ENCODE results near the gene SECTM1. TPM values are rescaled to one million over a fixed set of nuclear protein-coding genes. Genes with fewer than 3 reads are reported as not detected.

SECTM1 gene
- total RNA-seq, 1 donor from 2014 or later = 22.2 TPM

DNA sequence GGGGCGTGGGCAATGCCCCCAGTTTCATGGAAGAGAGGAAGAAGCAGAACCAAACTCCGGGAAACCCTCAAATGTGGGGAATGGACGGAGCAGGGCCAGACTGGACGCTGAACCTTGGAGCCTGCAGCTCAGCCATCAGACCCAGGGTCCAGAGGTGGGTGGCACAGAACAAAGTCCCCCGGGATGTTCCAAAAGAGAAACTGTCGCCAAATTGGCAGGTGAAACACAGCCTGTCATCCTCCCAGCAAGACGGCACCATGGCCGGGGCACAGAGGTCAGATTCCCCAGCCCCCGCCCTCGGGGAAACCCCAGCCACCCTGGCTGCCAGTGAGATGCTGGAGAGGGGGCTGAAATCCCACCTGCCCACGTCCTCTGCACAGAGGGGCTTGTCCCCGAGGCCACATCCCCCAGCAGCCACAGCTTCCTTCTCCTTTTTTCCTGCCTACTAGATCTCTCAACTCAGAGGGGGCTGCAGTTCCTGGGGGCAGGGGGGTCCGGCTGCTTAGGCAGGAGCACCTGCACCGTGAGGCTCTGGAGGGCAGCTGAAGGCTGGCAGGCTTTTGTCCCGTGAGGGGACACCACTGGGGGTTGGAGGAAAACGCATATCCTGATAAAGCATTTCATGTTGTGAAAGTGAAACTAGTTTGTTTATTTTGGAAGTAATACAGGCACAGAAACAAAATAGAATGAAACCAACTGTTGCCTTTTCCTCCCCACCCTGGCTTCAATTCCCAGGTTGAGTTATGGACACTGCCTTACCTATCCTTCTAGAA is 1.2 kb upstream of the SECTM1 start:
- intact Hi-C loops (cut with DNase I) = no loop called here
- ATAC-seq (peak; percentile 2), DNase-seq (ENCODE audit: low spot score) (no peak)

DNA sequence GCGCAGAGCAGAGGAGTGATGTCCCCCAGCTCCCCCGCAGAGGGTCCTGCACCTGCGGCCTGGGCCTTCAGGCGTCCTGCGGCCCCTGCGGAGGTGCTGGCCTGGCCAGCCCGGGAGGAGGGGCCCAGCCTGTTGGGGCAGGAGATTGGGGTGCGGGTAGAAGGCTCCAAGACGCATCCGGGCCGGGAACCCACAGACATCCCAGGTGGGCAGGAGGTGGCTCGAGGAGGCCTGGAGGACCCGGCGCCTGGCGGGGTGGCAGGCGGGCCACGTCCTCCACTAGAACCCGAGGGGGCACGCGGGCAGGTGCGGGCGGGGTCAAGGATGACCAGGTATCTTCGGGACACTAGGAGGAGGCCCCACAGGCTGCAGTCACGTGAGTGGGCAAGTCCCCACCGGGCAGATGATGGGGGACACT is 647 bp upstream of the SECTM1 start:
- no peak for ATAC-seq
- intact Hi-C loops (cut with DNase I) = no loop called here
- no peak for DNase-seq (ENCODE audit: low spot score)

- ATAC-seq (peak; percentile 38), DNase-seq (ENCODE audit: low spot score) (peak; percentile 76)
- intact Hi-C loops (cut with DNase I) = no loop called here
Measured at GRCh38 chr17:82332669-82333278, 792 bp downstream of the SECTM1 start.

GRCh38 chr17:82331345-82331939 is 2.1 kb downstream of the SECTM1 start:
- intact Hi-C loops (cut with DNase I) = no loop called here
- ATAC-seq (no peak), DNase-seq (ENCODE audit: low spot score) (no peak)

- no peak for ATAC-seq
- intact Hi-C loops (cut with DNase I) = no loop called here
- DNase-seq (ENCODE audit: low spot score) = peak; percentile 71
Measured at GRCh38 chr17:82330322-82331239, 3.0 kb downstream of the SECTM1 start.

DNA sequence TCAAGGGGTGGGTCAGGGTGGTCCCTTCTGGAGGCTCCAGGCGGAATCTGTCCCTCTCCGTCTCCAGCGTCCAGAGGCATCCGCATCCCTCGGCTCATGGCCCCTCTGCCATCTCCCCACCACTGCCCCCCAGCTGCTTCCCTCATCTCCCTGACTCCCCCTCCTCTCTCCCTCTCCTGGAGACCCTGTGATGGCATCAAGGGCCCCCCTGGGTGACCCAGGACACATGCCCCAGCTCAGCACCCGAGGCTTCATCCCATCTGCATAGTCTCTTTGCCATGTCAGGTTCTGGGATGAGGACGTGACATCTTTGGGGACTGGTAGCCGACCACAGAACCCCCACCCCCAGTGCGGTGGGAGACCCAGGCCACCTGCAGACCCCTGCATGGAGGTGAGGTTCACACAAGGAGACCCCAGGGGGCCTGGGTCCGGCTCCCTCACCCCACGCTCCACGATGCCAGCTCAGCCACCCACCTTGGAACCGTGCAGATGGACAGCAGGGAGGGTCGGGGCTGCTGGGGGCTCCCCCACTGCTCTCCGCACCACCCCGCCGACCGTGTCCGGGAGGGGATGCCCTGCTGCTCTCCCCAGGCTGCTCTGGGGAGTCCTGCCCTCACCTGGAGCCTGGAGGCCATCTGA is 3.8 kb downstream of the SECTM1 start:
- DNase-seq (ENCODE audit: low spot score) (no peak), ATAC-seq (no peak)
- intact Hi-C loops (cut with DNase I) = loop anchor here (10.0 kb wide), 1 partner anchor 125 kb away; no protein-coding TSS in a partner anchor

DNA sequence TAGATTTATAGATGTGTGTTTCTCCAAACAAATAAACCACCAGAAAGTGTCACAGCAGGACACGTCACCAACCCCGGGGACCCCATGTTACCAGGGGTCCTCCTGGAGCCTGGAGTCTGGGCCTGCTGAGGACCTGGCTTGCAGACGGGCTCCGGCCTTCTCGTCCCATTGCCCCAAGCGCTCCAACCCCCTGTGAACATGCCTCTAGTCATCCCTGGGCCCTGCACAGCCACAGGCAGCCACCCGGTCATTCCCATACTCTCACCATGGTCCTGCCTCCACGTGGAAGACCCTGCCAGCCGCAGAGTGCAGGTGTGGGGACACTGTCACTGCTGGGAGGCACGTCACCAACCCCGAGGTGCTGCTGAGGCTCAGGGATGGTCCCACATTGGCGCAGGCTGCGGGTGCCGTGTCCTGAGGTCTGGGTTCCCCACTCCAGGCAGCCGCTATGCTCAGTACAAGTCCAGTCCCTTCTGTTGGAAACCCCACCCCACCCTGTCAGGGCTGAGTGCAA is 4.5 kb downstream of the SECTM1 start:
- no peak for DNase-seq (ENCODE audit: low spot score)
- ATAC-seq = no peak
- intact Hi-C loops (cut with DNase I) = loop anchor here (10.0 kb wide), 1 partner anchor 124 kb away; no protein-coding TSS in a partner anchor

- DNase-seq (ENCODE audit: low spot score) = no peak
- intact Hi-C loops (cut with DNase I) = loop anchor here (10.0 kb wide), 1 partner anchor 124 kb away; no protein-coding TSS in a partner anchor
- ATAC-seq = no peak
Measured at GRCh38 chr17:82328141-82328993, 5.2 kb downstream of the SECTM1 start.

DNA sequence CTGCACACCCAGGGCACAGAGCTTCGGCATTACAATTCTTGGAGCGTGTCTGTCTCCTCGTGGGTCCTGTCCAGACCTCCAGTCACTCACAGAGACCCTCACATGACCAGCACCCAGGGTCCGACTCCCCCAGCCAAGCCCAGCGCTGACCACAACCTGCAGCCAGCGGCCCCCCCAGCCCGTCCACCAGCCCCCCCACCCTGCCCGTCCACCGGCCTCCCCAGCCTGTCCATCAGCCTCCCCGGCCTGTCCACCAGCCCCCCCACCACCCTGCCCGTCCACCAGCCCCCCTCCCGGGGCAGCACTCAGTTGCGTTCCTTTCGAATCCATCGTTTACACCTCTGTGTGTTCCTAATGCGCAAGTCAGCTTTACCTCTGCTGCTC is 5.8 kb downstream of the SECTM1 start:
- ATAC-seq (no peak), DNase-seq (ENCODE audit: low spot score) (no peak)
- intact Hi-C loops (cut with DNase I) = loop anchor here (10.0 kb wide), 1 partner anchor 123 kb away; no protein-coding TSS in a partner anchor

DNA sequence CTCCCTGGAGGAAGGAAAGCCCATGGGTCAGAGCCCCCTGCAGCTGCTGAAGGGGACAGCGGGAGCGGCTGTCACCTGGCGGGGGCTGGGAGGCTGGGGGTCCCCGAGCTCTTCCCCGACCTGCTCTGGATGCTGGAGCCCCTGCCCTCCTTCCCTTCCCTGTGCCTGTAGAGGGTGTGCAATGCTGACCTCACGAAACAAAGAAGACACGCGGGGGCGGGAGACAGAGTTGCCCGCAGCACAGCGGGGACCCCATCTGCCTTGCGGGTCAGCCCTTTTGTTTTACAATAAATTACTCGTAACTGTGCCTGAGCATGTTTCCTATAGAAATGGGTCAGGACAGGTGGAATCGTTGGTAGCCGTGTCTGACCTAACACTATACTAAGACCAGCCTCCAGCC is 6.3 kb downstream of the SECTM1 start:
- no peak for ATAC-seq
- DNase-seq (ENCODE audit: low spot score) = no peak
- intact Hi-C loops (cut with DNase I) = loop anchor here (10.0 kb wide), 1 partner anchor 122 kb away; no protein-coding TSS in a partner anchor

DNA sequence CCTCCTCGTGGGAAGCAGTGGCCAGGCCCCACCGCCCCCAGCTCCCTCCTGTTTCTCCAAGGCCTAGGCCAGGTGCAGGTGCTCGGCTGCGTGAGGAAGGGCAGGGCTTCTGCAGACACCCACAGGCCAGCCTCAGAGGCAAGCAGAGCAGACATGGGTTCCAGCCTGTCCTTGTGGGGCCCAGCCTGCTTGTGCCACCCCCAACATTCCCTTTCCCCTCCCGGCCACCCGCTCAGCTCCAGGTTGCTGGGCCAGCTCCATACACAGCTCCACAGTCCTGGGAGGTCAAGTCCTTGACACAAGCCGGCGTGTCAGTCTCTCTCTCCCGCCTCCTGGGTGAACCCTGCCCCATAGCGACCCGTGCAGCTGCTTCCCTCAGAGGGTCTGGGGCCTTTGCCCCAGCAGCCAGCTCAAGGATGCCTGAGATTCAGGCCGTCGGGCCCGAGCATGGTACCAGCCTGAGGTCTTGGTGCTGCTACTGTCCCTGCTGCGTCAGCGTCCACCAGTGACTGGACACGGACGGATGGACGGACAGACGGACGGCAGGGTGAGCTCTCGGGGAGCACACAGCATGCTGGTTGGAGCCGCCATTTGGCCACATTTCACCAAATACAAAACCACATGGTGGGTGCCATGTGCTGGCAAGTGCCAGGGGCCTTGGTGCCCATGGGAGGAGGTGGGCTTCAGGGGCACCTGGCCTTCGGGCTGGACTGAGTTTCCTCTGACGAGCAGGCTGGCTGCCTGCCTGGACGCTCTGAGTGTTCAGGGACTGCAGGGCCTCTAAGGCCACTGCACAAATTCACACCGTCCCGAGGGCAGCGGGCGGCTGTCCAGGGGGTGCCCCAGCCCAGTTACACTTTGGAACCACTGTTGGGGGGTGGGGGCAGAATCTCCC is 8.0 kb downstream of the SECTM1 start:
- intact Hi-C loops (cut with DNase I) = loop anchor here (10.0 kb wide), 1 partner anchor 121 kb away; no protein-coding TSS in a partner anchor
- DNase-seq (ENCODE audit: low spot score) (no peak), ATAC-seq (no peak)

GRCh38 chr17:82324566-82325285 is 8.8 kb downstream of the SECTM1 start:
- DNase-seq (ENCODE audit: low spot score) (no peak), ATAC-seq (no peak)
- intact Hi-C loops (cut with DNase I) = loop anchor here (5.0 to 10.0 kb wide), 2 partner anchors 87 to 120 kb away; no protein-coding TSS in a partner anchor

DNA sequence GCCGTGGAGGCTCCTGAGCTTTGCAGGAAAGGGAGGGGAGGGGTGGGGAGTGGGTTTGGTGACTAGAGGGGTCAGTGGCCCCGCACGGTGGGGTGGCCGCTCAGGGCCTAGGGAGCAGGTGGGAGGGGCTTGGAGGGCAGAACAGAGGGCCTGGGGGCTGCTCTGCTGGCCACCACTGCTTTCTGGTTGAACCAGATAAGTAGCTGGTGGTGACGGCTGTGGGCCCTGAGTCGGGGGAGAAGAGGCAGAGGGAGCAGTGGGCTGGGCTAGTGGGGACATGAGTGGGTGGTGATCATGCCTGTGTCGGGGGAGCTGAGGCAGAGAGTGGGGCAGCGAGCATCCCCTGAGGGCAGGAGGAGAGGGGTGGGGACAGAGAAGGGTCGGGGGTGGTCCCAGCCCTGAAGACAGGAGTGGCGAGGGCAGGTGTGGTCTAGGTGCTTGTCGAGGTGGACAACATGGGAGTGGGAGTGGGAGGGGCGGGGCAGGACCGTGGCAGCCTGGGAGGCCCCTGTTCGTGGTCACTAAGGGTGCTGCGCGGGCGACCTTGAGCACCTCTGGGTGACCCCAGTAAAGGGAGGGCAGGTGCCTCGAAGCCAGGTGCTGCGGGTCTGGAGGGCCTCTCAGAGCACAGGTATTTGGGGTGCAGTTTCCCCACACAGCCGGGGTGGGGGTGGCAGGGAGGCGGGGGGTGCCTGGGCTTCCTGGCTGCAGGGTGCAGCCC is 9.9 kb downstream of the SECTM1 start:
- ATAC-seq (no peak), DNase-seq (ENCODE audit: low spot score) (no peak)
- intact Hi-C loops (cut with DNase I) = loop anchor here (5.0 to 10.0 kb wide), 2 partner anchors 86 to 119 kb away; no protein-coding TSS in a partner anchor

GRCh38 chr17:82322526-82323453 is 10.8 kb downstream of the SECTM1 start:
- ATAC-seq (no peak), DNase-seq (ENCODE audit: low spot score) (no peak)
- intact Hi-C loops (cut with DNase I) = loop anchor here (5.0 to 10.0 kb wide), 2 partner anchors 85 to 118 kb away; no protein-coding TSS in a partner anchor

All from sciatic nerve (tissue), 2 donors.